ENCODE results near the gene CEBPG. TPM values are rescaled to one million over a fixed set of nuclear protein-coding genes. Genes with fewer than 3 reads are reported as not detected.
A peak's percentile ranks its signal among the peaks of the same experiment; 100 is the strongest.

The CEBPG gene
- total RNA-seq, 1 experiment from 2014 or later = 47.3 TPM

GRCh38 chr19:33374236-33374714, 766 bp downstream of the CEBPG start:
- Histone ChIP-seq H3K9me2 (replicated peaks; ENCODE audit: insufficient read depth, low read length) (no peaks in the 10 kb centered on the region), H3K79me2 (ENCODE audit: low read length) (peaks cover 53% of the 10 kb centered on the region), H3K4me1 (ENCODE audit: low read length) (peaks cover 39% of the 10 kb centered on the region), H3K27ac (ENCODE audit: low read length) (peak overlapping the region; percentile 73), H3K27me3 (ENCODE audit: low read length) (no peaks in the 10 kb centered on the region), H3K9ac (ENCODE audit: low read length) (peak overlapping the region; percentile 95), H3K9me3 (ENCODE audit: low read length) (no peaks in the 10 kb centered on the region), H2AFZ (ENCODE audit: low read length) (no peak overlapping the region), H4K20me1 (ENCODE audit: insufficient read depth, low read depth, low read length) (peaks cover 38% of the 10 kb centered on the region; the same call in 1 of the 2 replicates), H3K36me3 (ENCODE audit: insufficient read depth, low read length) (no peaks in the 10 kb centered on the region), H3K4me3 (ENCODE audit: low read length) (peak overlapping the region; percentile 97), H3K4me2 (ENCODE audit: low read depth, low read length, poor library complexity, severe bottlenecking) (peak overlapping the region; percentile 87)
- peak; percentile 69 for DNase-seq

DNA sequence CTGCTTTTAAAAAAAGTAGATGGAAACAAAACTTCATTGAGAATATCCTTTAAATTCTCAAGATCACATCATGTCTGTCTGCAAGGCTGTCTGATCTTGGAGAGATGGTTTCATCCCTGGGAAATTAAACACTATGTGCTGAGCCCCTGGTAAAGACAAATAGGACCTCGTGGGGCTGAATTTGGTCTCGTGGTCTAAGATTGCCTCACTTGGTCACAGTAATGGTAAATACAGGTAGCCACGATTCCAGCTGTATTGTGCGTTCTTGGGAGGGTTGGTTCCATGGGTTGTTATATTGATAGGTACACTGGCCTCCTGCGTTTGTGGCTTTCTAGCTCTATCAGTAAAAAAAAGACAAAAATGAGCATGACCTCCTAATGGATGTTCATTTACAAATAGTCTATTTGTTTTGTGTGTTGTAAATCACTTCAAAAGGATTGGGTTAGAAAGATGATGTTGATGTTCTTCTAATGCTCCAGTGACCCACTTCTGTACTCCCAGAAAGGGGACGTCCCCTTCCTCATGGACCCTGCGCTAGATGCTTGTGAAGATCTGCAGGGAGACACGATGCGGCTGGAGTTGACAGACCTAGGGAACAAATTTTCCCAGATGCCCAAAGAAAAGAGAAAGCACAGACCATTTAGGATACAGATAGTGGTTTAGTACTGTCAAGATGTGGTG, 1.8 kb downstream of the CEBPG start:
- peaks cover 39% of the 10 kb centered on the region for H3K4me1 ChIP-seq (ENCODE audit: low read length)
- H3K36me3 ChIP-seq (ENCODE audit: insufficient read depth, low read length) = peaks cover 5% of the 10 kb centered on the region; the same call in 1 of the 2 replicates
- H3K27me3 ChIP-seq (ENCODE audit: low read length) = no peaks in the 10 kb centered on the region
- no peak overlapping the region for H2AFZ ChIP-seq (ENCODE audit: low read length)
- peaks cover 42% of the 10 kb centered on the region; the same call in 1 of the 2 replicates for H4K20me1 ChIP-seq (ENCODE audit: insufficient read depth, low read depth, low read length)
- no peaks in the 10 kb centered on the region for H3K9me3 ChIP-seq (ENCODE audit: low read length)
- no peak overlapping the region for H3K27ac ChIP-seq (ENCODE audit: low read length)
- H3K4me2 ChIP-seq (ENCODE audit: low read depth, low read length, poor library complexity, severe bottlenecking) = peak overlapping the region; percentile 87
- H3K9me2 ChIP-seq (replicated peaks; ENCODE audit: insufficient read depth, low read length) = no peaks in the 10 kb centered on the region
- peak overlapping the region; percentile 95 for H3K9ac ChIP-seq (ENCODE audit: low read length)
- no peak for DNase-seq
- H3K79me2 ChIP-seq (ENCODE audit: low read length) = peaks cover 63% of the 10 kb centered on the region
- H3K4me3 ChIP-seq (ENCODE audit: low read length) = peak overlapping the region; percentile 97

- Histone ChIP-seq H3K36me3 (ENCODE audit: insufficient read depth, low read length) (peaks cover 5% of the 10 kb centered on the region; the same call in 1 of the 2 replicates), H4K20me1 (ENCODE audit: insufficient read depth, low read depth, low read length) (peaks cover 42% of the 10 kb centered on the region; the same call in 1 of the 2 replicates), H3K4me3 (ENCODE audit: low read length) (peak overlapping the region; percentile 97; the same call in 1 of the 2 replicates), H3K27me3 (ENCODE audit: low read length) (no peaks in the 10 kb centered on the region), H3K27ac (ENCODE audit: low read length) (no peak overlapping the region), H3K4me1 (ENCODE audit: low read length) (peaks cover 39% of the 10 kb centered on the region), H3K4me2 (ENCODE audit: low read depth, low read length, poor library complexity, severe bottlenecking) (peak overlapping the region; percentile 87), H2AFZ (ENCODE audit: low read length) (no peak overlapping the region), H3K9me3 (ENCODE audit: low read length) (no peaks in the 10 kb centered on the region), H3K9ac (ENCODE audit: low read length) (no peak overlapping the region), H3K79me2 (ENCODE audit: low read length) (peaks cover 68% of the 10 kb centered on the region), H3K9me2 (replicated peaks; ENCODE audit: insufficient read depth, low read length) (no peaks in the 10 kb centered on the region)
- no peak for DNase-seq
Observed at GRCh38 chr19:33375837-33376159, 2.3 kb downstream of the CEBPG start.

- no peak for DNase-seq
- peaks cover 47% of the 10 kb centered on the region for H4K20me1 ChIP-seq (ENCODE audit: insufficient read depth, low read depth, low read length)
- H3K9me2 ChIP-seq (replicated peaks; ENCODE audit: insufficient read depth, low read length) = no peaks in the 10 kb centered on the region
Observed at GRCh38 chr19:33376423-33376822, 2.9 kb downstream of the CEBPG start.

GRCh38 chr19:33376941-33377557, 3.5 kb downstream of the CEBPG start:
- no peak overlapping the region for H2AFZ ChIP-seq (ENCODE audit: low read length)
- no peak for DNase-seq
- no peaks in the 10 kb centered on the region for H3K27me3 ChIP-seq (ENCODE audit: low read length)
- peaks cover 38% of the 10 kb centered on the region for H3K4me1 ChIP-seq (ENCODE audit: low read length)
- no peaks in the 10 kb centered on the region for H3K9me2 ChIP-seq (replicated peaks; ENCODE audit: insufficient read depth, low read length)
- no peak overlapping the region for H3K4me3 ChIP-seq (ENCODE audit: low read length)
- peaks cover 5% of the 10 kb centered on the region; the same call in 1 of the 2 replicates for H3K36me3 ChIP-seq (ENCODE audit: insufficient read depth, low read length)
- peaks cover 81% of the 10 kb centered on the region for H3K79me2 ChIP-seq (ENCODE audit: low read length)
- no peak overlapping the region for H3K4me2 ChIP-seq (ENCODE audit: low read depth, low read length, poor library complexity, severe bottlenecking)
- H4K20me1 ChIP-seq (ENCODE audit: insufficient read depth, low read depth, low read length) = peaks cover 52% of the 10 kb centered on the region
- H3K9ac ChIP-seq (ENCODE audit: low read length) = no peak overlapping the region
- H3K27ac ChIP-seq (ENCODE audit: low read length) = no peak overlapping the region
- H3K9me3 ChIP-seq (ENCODE audit: low read length) = no peaks in the 10 kb centered on the region

More at GRCh38 chr19:33376423-33376822, 2.9 kb downstream of the CEBPG start:
- no peak overlapping the region for H2AFZ ChIP-seq (ENCODE audit: low read length)
- H3K4me3 ChIP-seq (ENCODE audit: low read length) = no peak overlapping the region
- H3K79me2 ChIP-seq (ENCODE audit: low read length) = peaks cover 74% of the 10 kb centered on the region
- H3K9ac ChIP-seq (ENCODE audit: low read length) = no peak overlapping the region
- no peaks in the 10 kb centered on the region for H3K9me3 ChIP-seq (ENCODE audit: low read length)
- H3K27me3 ChIP-seq (ENCODE audit: low read length) = no peaks in the 10 kb centered on the region
- no peak overlapping the region for H3K27ac ChIP-seq (ENCODE audit: low read length)
- peaks cover 5% of the 10 kb centered on the region; the same call in 1 of the 2 replicates for H3K36me3 ChIP-seq (ENCODE audit: insufficient read depth, low read length)
- peak overlapping the region; percentile 87 for H3K4me2 ChIP-seq (ENCODE audit: low read depth, low read length, poor library complexity, severe bottlenecking)
- H3K4me1 ChIP-seq (ENCODE audit: low read length) = peaks cover 39% of the 10 kb centered on the region

- no peaks in the 10 kb centered on the region for H3K27me3 ChIP-seq (ENCODE audit: low read length)
- peaks cover 32% of the 10 kb centered on the region for H3K4me1 ChIP-seq (ENCODE audit: low read length)
- H3K4me2 ChIP-seq (ENCODE audit: low read depth, low read length, poor library complexity, severe bottlenecking) = no peak overlapping the region
- H3K27ac ChIP-seq (ENCODE audit: low read length) = no peak overlapping the region
- peaks cover 5% of the 10 kb centered on the region; the same call in 1 of the 2 replicates for H3K36me3 ChIP-seq (ENCODE audit: insufficient read depth, low read length)
- no peak overlapping the region for H3K4me3 ChIP-seq (ENCODE audit: low read length)
- no peak overlapping the region for H2AFZ ChIP-seq (ENCODE audit: low read length)
- H3K79me2 ChIP-seq (ENCODE audit: low read length) = peaks cover 88% of the 10 kb centered on the region
- no peaks in the 10 kb centered on the region for H3K9me2 ChIP-seq (replicated peaks; ENCODE audit: insufficient read depth, low read length)
- H3K9ac ChIP-seq (ENCODE audit: low read length) = no peak overlapping the region
- peaks cover 52% of the 10 kb centered on the region for H4K20me1 ChIP-seq (ENCODE audit: insufficient read depth, low read depth, low read length)
- DNase-seq = no peak
- no peaks in the 10 kb centered on the region for H3K9me3 ChIP-seq (ENCODE audit: low read length)
Observed at GRCh38 chr19:33377586-33378475, 4.3 kb downstream of the CEBPG start.

- Histone ChIP-seq H3K4me1 (ENCODE audit: low read length) (peaks cover 27% of the 10 kb centered on the region), H3K9me2 (replicated peaks; ENCODE audit: insufficient read depth, low read length) (no peaks in the 10 kb centered on the region), H3K4me3 (ENCODE audit: low read length) (no peak overlapping the region), H3K79me2 (ENCODE audit: low read length) (peaks cover 99% of the 10 kb centered on the region), H4K20me1 (ENCODE audit: insufficient read depth, low read depth, low read length) (peaks cover 54% of the 10 kb centered on the region), H3K36me3 (ENCODE audit: insufficient read depth, low read length) (peaks cover 5% of the 10 kb centered on the region; the same call in 1 of the 2 replicates), H3K27ac (ENCODE audit: low read length) (no peak overlapping the region), H3K4me2 (ENCODE audit: low read depth, low read length, poor library complexity, severe bottlenecking) (no peak overlapping the region), H3K9me3 (ENCODE audit: low read length) (no peaks in the 10 kb centered on the region), H3K27me3 (ENCODE audit: low read length) (no peaks in the 10 kb centered on the region), H3K9ac (ENCODE audit: low read length) (no peak overlapping the region), H2AFZ (ENCODE audit: low read length) (no peak overlapping the region)
- DNase-seq = no peak
Observed at GRCh38 chr19:33379151-33379829, 5.8 kb downstream of the CEBPG start.

Measured in Karpas-422 (cell line).